Middle frontal gyrus (tissue), 1 donor: ENCODE measurements around the gene PXDN.

ENCODE experiments used
- DNase-seq: peaks from one replicate; pipeline ENCODE4 v3.0.0-alpha.2; 2015; ENCODE audit warnings: low spot score; ENCODE audit errors: extremely low spot score

Gene PXDN

DNA sequence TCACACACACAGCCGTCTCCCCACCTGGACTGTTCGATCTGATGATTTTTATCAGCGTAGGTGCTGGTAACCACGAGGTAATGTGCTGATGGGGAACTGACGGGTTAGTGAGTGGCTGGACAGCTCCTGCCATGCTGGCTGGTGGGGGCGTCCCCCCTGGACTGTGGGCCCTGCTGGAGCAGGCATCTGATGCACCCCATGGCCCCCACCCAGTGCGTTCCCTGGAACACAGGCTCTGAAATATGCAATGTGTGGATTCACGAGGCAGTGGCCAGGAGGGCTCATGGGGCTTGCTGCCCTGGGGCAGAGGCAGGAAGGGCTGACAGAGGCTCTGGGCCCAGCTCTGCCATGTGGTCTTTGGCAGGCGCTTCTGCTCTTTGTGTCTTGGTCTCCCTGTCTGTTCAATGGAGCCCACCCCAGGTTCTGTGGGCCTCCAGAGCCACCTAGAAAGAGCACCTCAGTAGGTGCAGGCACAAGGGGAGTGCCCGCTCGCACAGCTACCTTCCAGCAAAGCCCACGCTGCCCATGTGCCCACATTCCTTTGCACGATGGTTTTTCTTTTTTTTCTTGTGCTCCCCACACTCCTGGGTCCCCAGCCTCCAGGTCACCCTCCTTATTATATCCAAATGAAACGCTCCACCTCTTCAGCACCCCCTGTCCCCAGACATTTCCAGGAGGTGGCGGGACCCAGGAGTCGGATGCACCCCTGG is 10.3 kb upstream of the PXDN start:
- no peak for DNase-seq

DNA sequence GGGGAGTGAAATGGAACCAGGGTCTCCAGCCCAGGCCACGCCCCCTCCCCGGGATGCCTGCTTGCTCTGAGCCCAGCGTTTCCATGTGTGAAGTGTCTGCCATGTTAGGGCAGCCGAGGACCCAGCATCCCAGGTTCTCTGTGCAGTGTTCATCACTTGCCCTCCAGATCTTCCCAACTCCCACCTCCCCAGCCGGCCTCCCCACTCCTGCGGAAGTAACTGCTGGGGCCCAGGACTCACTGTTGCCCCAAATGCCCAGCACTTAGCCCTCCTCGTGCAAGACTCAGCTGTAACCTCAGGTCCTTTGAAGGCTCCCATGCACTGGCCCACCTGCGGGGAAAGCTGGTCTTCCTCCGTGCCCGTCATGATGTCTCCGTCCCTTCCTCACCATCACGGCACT is 9.7 kb upstream of the PXDN start:
- no peak for DNase-seq

DNA sequence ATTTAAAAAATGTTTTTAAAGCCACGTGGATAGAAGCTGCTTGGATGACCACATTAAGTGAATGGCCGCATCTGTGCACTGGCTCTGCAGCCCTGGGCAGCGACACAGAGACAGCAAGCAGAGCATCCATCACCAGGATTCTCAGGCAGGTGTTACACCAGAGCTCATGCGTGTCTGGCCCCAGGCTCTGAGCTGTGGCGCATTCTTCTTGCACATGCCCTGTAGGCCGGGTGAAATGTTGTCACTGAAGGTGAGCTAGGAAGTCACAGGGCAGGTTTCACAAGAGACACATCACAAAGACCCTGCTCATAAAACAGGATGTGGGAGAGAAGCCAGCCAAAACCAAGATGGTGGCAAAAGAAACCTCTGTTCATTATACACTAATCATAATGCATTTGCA is 8.4 kb upstream of the PXDN start:
- DNase-seq, result no peak

DNA sequence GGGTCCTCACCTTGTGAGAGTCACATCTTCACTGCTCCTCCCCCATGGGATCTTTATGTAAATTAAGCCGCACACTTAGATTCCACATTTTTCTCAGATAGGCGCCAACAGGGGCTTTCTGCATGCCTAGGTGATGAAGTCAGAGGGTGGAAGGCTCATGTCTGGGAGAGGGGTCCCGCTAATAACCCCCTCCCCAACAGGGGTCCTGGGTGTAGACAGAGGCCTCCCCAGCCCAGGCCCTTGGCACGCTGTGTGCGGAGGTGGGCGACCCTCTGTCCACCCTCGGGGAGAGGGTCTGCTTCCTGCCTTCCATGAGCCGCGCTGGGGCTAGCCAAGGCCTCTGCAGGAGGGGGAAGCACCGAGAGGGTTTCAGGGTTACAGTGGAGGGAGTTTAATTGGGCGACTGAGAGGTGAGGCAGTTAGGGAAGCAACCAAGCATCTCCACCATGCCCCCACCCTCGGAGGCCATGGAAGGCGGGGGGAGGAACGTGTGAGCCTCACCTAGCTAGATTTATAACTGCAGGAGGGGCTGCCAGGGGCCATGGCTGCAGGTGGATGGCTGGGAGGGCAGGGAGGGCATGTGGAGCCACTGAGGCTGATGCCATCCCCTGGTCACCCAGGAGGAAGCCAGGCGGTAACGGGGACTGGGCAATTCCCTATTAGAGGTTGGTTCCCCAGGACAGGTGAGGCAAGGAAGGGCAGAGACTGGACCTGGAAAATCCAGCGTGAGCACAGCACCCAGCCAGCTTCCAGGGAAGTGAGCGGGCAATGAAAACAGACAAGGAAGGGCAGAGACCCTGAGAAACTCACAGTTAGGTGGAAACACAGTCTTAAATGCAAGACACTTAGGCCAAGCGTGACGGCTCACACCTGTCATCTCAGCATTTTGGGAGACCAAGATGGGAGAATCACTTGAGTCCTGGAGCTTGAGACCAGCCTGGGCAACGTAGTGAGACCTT is 7.7 kb upstream of the PXDN start:
- no peak for DNase-seq

DNA sequence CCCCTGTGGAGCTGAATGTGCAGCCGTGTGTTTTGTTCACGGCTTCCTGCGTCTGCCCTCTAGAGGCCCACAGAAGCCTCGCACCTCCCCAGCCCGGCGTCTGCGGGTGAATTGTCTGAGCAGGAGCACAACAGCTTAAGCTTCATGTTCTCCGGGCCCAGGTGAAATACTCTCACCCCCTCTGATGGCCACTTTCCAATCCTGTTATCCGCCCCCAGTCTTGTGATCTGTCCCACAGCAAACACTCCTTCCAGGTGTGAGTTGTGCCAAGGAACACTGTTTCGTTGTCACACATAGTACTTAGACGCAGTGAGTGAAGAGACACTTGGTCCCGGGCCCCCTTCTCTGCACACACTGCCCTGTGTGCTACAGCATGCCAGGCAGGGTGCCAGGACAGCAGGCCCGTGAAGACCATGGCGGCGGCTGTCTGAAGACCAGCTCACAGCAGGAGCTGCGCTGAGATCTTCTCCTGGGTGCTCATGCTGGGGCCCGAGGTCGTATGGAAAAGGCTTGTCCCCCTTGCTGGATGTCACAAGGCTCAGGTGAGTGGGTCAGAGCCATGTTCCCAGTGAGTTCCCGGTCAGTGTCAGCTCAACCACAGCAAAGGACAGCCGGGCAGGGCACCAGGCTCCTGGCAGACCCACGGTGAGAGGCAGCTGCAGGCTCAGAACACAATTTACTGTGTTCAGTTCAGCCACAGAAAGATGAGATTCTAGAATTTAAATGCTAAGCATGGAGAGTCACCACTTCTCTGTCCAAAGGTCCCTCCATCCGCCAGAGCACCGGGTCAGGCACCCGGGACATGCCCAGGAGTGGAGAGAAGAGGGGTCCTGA is 6.8 kb upstream of the PXDN start:
- DNase-seq, result peak; percentile 20

DNA sequence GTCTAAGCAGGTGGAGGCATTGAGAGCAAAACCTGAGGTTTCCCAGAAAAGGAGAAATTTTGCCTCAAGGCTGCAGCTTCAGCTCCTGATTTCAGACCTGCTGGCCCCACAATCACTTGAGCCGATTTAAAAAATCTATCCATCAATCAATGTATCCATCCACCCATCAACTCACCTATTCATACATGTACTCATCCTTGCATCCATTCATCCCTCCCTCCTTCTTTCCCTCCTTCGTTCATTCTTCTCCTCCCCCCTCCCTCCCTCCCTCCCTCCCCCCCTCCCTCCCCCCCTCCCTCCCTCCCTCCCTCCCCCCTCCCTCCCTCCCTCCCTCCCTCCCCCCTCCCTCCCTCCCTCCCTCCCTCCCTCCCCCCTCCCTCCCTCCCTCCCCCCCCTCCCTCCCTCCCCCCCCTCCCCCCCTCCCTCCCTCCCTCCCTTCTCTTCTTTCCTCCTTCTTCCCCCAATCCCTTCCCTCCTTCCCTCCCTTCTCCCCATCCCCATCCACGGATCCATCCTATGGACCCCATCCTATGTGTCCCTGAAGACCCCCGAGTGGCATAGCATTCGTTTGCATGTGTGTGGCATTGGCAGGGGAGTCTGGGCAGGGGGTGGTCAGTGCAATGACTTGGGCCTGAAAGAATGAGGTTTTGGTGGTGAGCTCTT is 6.1 kb upstream of the PXDN start:
- no peak for DNase-seq

DNA sequence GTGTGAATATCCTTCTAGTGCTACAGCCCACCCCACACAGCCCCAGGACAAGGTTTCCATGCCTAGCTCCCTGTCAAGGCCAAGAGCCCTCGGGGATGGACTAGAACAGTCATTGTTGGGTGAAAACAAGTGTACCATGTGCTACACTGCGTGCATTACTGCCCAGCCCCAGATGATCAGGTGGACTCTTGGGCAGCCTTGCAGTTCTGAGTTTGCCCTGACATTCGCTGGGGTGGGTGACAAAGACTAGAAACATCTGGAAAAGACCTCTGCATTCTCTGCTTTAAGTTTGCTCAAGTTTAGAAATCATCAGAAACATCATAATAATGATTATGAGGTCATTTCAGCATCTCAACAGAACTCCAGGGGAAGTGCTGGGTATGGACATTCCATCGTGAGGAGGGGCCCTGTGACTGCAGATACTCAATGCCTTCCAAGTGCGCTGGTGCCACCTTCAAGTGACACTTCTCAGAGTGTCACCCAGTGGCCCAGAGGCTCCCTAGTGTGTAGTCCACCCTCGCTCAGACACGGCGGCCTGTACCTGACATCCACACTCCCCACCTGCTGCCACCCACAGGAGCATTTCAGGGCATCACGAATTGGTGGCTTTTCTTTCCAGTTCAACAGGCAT is 5.3 kb upstream of the PXDN start:
- DNase-seq, result no peak

DNA sequence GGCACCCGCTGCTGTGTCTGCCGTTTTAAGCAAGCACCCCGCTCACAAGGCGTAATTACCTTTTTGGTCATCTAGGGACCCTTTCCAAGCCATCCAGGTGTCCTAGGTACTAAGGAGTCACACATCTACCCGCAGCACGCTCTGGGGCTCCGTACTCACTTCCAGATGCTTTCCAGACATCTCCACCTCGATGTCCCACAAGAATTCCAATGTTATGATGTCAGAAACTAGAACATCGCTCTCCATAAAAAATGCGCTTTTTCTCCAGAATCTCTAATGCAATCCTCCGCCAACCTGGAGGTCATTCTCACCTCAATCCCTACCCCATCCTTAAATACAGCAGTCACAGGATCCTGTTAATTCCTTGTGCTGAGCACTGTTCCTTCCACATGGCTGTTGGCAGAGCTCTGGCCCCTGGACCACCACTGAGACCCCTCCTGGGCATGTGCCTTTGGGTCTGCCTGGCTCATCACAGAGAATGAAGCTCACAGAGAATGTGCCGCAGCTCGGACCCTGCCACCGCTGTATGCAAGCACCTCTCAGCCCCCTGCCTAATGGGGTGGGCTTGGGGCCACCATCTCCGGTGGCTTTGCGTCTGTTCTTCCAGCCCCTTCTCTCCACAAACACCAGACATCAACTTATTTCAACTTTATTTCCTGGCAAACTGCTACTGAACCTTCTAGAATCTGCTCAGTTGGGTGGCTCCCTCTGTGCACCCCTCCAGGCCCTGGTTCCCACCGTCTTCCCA is 4.6 kb upstream of the PXDN start:
- no peak for DNase-seq

DNA sequence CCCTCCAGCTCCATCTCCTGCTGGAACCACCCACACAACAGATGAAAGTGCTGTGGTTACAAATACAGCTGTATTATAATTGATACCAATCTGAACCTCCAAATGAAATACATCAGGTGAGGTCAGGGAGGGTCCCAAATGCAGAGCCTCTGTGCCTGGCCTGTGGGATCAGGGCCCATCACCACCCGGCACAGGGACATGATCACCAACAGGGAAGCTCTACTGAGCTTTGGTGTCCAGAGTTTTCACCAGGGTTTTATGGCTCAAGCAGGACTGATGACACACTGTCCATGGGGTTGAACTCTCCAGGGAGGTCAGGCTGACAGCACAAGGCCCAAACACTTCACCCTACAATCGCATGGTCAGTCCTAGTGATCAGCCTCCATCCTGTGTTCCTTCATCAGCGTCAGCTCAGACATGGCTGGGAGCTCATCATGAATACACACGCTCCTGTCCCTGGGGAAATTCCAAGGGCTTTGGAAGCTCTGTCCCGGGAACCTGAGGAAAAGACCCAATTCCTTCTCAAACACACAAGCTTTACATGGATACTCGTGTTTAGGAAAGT is 3.9 kb upstream of the PXDN start:
- DNase-seq, result no peak

DNA sequence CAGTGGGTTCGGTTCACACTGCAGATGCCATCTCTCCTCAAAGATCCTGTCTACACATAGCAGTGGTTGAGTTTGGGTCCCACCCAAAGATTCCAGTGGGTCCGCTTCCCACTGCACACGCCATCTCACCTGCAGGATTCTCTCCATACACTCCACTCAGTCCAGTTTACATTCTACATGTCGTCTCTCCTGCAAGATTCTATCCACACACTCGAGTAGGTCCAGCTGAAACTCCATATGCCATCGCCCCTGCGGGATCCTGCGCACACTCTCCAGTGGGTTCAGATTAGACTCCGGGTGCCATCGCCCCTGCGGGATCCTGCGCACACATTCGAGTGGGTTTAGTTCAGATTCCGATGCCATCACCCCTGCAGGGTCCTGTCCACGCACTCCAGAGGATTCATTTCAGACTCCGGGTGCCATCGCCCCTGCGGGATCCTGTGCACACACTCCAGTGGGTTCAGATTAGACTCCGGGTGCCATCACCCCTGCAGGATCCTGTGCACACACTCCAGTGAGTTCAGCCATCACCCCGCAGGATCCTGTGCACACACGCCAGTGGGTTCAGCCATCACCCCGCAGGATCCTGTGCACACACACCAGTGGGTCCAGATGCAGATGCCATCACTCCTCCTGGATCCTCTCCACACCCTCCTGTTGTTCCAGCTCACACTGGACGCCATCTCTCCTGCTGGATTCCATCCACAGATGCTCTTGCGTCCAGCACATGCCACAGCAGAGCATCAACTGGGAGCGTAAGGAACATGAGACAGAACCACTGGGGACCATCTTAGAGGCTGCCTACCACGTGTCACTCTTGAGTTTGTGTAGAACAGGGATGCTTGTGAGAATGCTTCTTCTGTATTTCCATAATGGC is 3.0 kb upstream of the PXDN start:
- no peak for DNase-seq

DNA sequence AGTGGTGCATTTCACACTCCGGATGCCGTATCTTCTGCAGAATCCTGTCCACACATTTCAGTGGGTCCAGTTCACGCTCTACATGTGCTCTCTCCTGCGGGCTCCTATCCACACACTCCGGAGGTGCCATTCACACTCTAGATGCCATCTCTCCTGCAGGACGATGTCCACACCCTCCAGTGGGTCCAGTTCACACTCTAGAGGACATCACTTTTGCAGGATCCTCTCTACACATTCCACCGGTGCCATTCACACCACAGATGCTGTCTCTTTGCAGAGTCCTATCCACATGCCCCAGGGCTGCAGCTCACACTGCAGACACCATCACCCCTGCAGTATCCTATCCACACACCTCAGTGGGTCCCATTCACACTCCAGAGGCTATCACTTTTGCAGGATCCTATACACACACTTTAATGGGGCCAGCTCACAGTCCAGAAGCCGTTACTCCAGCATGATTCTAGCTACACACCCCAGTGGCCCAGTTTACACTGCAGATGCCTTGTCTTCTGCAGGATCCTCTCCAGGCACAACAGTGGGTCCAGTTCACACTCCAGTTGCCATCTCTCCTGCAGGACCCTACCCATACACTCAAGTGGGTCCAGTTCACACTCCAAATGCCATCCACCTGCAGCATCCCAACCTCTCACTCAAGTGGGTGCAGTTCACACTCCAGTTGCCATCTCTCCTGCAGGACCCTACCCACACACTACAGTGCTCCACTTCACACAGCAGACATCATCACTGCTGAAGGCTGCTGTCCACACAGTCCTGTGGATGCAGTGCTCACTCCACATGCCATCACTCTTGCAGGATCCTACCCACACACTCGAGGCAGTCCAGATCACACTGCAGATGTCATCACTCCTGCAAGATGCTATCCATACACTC is 2.1 kb upstream of the PXDN start:
- no peak for DNase-seq

DNA sequence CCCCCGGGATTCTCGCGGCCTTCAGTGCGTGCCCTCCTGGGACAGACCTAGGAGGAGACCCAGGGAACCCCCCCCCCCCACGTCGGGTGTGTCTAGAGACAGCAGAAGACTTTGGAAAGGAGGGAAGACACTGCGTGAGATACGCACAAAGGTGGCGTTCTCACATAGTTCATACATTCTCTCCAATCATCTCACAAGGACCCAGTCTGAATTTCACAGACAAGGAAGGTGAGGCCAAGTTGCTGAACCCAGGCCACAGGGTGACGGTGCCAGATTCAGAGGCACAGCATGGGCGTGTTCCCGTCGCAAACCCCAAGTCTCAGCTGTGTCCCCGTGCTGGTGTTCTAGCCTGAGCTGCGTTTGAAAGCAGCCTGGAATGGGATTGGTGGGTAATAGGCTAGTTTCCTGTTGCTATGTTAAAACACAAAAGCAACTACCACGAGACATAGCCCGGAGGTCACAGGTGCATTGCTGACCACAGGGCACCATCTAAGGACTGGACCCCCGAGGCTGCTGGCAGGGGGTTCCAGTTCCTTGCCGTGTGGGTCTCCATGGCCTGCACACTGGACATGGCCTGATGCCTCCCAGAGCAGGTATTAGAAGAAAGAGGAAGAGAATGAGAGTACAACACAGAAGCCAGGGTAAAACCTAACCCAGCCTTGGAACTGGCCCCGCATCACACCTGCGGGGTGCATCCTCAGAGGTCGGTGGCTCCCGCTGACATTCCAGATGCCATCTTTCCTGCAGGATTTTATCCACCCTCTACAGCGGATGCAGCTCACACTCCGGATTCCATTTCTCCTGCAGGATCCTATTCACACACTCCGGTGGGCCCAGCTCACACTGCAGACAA is 1.1 kb upstream of the PXDN start:
- DNase-seq, result no peak

DNA sequence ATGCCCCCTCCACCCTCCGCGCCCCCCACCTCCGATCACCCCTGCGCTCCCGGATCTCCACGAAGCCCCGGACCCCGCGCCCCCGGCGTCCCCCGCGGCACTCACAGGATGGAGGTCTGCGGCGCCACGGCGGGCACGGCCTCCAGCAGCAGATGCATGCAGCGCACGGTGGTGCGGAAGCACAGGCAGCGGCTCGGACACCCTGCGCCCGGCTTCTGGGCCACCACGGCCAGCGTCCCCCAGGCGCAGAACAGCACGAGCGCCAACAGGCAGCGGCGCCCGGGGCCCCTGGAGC is 217 bp downstream of the PXDN start:
- no peak for DNase-seq

DNA sequence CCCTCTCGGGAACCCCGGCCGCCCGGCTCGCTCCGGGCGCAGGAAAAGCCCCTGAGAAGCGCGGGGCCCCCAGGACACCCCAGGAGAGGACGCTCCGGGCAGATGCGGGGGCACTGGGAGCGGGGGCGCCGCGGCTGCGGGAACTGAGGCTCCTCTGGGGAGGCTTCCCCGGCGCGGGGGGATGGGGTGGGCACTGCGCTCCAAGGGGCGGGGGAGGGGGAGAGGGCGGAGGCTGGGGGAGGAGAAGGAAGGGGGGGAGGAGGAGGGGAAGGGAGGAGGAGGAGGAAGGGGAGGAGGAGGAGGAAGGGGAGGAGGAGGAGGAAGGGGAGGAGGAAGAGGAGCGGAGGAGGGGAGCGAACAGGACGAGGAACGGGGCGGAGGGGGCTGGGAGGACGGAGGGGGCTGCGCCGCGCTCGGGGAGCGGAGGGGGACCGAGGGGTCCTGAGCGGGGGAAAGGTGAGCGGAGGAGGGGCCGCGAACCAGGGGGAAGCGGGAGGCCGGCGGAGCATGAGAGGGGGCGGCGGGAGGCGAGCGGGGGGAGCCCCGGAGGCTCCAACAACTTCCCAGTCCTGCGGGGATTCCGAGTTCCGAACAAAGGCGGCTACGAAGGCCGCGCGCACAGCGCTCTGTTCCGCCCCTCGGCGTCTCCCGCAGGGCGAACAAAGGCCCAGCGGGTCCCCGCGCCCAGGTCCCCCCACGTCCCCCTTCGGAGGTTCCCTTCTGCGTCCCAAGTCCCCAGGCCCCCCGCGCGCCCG is 742 bp downstream of the PXDN start:
- DNase-seq, result no peak

DNA sequence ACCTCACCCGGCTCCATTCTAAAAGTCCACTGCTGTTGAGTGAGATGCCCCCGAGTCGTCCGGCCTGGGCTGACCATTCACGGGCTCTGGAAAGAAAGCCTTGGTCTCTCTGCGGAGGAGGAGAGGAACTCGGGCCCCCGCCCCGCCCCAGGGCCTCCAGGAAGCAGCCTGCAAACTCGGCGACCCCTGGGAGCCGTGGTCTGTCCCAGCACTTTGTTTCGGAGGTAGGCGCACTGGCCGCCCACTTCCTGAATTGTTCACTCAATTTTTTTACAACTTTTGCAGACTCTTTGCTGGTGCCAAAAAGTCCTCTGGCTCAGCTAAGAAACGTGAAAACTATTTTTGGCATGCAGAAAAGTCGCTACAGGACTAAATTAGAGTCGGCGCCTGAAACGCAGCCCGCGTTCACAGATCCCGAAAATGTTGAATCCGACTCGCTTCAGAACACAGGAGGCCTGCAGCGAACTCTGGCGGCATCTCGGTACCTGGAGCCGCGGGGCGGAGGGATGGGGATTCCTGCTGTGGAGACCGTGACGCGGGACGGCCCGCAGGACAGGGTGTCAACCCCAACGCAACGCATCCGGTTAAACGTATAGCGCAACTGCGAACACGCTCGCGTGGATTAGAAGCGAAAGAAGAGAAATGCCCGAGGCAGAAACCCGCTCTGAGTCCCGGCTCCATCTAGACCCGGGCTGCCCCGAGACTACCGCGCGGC is 1.5 kb downstream of the PXDN start:
- DNase-seq, result peak; percentile 28

DNA sequence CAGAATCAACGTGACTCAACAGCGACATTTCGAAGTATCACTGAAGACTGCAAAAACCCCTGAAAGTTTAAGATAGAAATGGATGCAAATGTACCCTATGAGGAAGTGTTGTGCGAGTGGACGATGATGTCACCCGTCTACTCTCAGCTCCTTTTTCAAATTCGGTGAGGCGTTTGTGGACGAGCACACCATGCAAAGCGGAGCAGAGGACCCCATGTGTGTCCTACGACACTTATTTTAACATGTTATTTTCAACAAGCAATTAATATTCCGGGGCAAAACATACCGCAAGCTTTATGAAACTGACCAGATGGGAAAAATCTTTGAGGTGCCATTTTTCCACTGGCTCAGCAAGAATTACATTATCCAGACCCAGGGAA is 2.0 kb downstream of the PXDN start:
- DNase-seq, result no peak
